ENCODE measurements around the gene TP53I13. TPM values are rescaled to one million over a fixed set of nuclear protein-coding genes. Genes with fewer than 3 reads are reported as not detected.
A peak's percentile ranks its signal among the peaks of the same experiment; 100 is the strongest.

Gene TP53I13
- total and polyA plus RNA-seq, 2 of the 13 experiments (the other 11 are each of a cell fraction or from before 2014, with no cell fraction given), result 16.9 to 25.7 TPM

GRCh38 chr17:29613352-29613837 is 44.9 kb downstream of the TP53I13 start (continued):
- TF ChIP-seq HOMEZ (CRISPR knock-in tag; IDR thresholded peaks at IDR 0.05; ENCODE audit: low read depth) (no peak), NR1H2 (CRISPR knock-in tag; IDR thresholded peaks at IDR 0.05; ENCODE audit: borderline replicate concordance, low read depth) (no peak), NR2F2 (IDR thresholded peaks at IDR 0.05; ENCODE audit: borderline replicate concordance, low read depth) (no peak), CAMTA2 (CRISPR knock-in tag; IDR thresholded peaks at IDR 0.05; ENCODE audit: borderline replicate concordance) (peak; percentile 28; the same call in 1 of the 2 replicates), NAIF1 (CRISPR knock-in tag; IDR thresholded peaks at IDR 0.05; ENCODE audit: borderline replicate concordance) (no peak), ZNF282 (IDR thresholded peaks at IDR 0.05; ENCODE audit: partially characterized antibody) (no peak), MIER3 (CRISPR knock-in tag; IDR thresholded peaks at IDR 0.05; ENCODE audit: borderline replicate concordance) (no peak), HNRNPK (IDR thresholded peaks at IDR 0.05; ENCODE audit: low read depth, low read length, poor library complexity, severe bottlenecking) (no peak), NFKBIZ (CRISPR knock-in tag; IDR thresholded peaks at IDR 0.05) (peak; percentile 66; the same call in 1 of the 2 replicates), STAG1 (CRISPR knock-in tag; IDR thresholded peaks at IDR 0.05) (peak; percentile 65), PAF1 (CRISPR knock-in tag; IDR thresholded peaks at IDR 0.05) (no peak), MXI1 (IDR thresholded peaks at IDR 0.05; ENCODE audit: borderline replicate concordance, low read depth, low read length) (peak; percentile 72; the same call in 1 of the 3 replicates), ZNF563 (CRISPR knock-in tag; IDR thresholded peaks at IDR 0.05) (peak; percentile 84; the same call in 1 of the 2 replicates), TRIM24 (CRISPR knock-in tag; IDR thresholded peaks at IDR 0.05) (no peak), ATF1 (CRISPR knock-in tag; IDR thresholded peaks at IDR 0.05) (no peak), ZNF773 (CRISPR knock-in tag; IDR thresholded peaks at IDR 0.05; ENCODE audit: borderline replicate concordance) (peak; percentile 46; the same call in 1 of the 2 replicates), MAFK (conservative IDR thresholded peaks at IDR 0.05 in 1 of 2, IDR thresholded peaks at IDR 0.05 in 1 of 2; ENCODE audit: low read length in 2 of 2) (no peak), SRF (IDR thresholded peaks at IDR 0.05; ENCODE audit: low read depth, low read length) (no peak), ZNF430 (CRISPR knock-in tag; IDR thresholded peaks at IDR 0.05) (no peak), ZMYM4 (CRISPR knock-in tag; IDR thresholded peaks at IDR 0.05) (peak; percentile 74; the same call in 1 of the 2 replicates), PHF20 (CRISPR knock-in tag; IDR thresholded peaks at IDR 0.05) (no peak; the same call in 1 of the 2 replicates), ZNF687 (CRISPR knock-in tag; IDR thresholded peaks at IDR 0.05) (peak; percentile 98), HNRNPLL (IDR thresholded peaks at IDR 0.05; ENCODE audit: low read depth, low read length, poor library complexity, severe bottlenecking) (peak; percentile 71), GATAD2A (CRISPR knock-in tag; IDR thresholded peaks at IDR 0.05) (no peak), MNT (IDR thresholded peaks at IDR 0.05) (0 out of 2 replicates have a peak, but pooled peaks have one; percentile 32), KAT8 (CRISPR knock-in tag; IDR thresholded peaks at IDR 0.05) (peak; percentile 61; the same call in 1 of the 2 replicates)

Measured in HepG2 (cell line).